A549 (cell line): ENCODE results near the gene MTOR. TPM values are rescaled to one million over a fixed set of nuclear protein-coding genes. Genes with fewer than 3 reads are reported as not detected.
"Not testable (repeated sequence)": the region's sequence is repeated elsewhere in the genome, so short reads cannot be mapped to it uniquely, and the experiment has no call there.

ENCODE experiments used
- ATAC-seq, 2 experiments: fragments of 200-7000 bp in 1 of 2; fragments of >200 bp in 1 of 2; cut with Nextera tagmentation in 1 of 2; cut with Tn5 transposase in 1 of 2; 3 replicates each; pipeline versions ENCODE4 v1.8.0 to v1.9.1; 2018 to 2020; ENCODE audit warnings: mild to moderate bottlenecking in 1 of 2, moderate library complexity in 1 of 2
- CTCF ChIA-PET: fragments of 300-600 bp; sonication (Branson Sonifier 250); formaldehyde crosslinking; extraction: SDS; loops from one replicate; lab custom pipeline; 2021; ENCODE audit warnings: antibody characterized with exemption, inconsistent platforms; lab: Yijun Ruan, JAX
- POLR2A ChIA-PET: fragments of 350-600 bp; formaldehyde crosslinking; extraction: SDS; loops from one replicate; lab custom pipeline; 2021; ENCODE audit warnings: antibody characterized with exemption, inconsistent platforms; lab: Yijun Ruan, JAX
- DNase-seq, 2 experiments: peaks; one replicate each; pipeline versions ENCODE4 v3.0.0 to v3.0.0-alpha.2; 2011 to 2016; ENCODE audit warnings: low read depth in 1 of 2, low spot score in 1 of 2
- FAIRE-seq: peaks from 2 replicates; lab custom pipeline; 2011; peaks lifted over from hg19 to GRCh38; lab: Jason Lieb, UNC
- H3K27ac ChIP-seq, 2 experiments: fragments of >200 bp; sonication (Bioruptor Twin); formaldehyde crosslinking; 3 replicates each; pipeline ENCODE4 v1.5.1; 2016 to 2017
- H3K4me1 ChIP-seq: fragments of >200 bp; sonication (Bioruptor Twin); formaldehyde crosslinking; 3 replicates; pipeline ENCODE4 v1.6.1; 2016
- H3K4me2 ChIP-seq: fragments of >200 bp; sonication (Bioruptor Twin); formaldehyde crosslinking; 3 replicates; pipeline ENCODE4 v1.6.1; 2016
- H3K4me3 ChIP-seq: fragments of >200 bp; sonication (Bioruptor Twin); formaldehyde crosslinking; 3 replicates; pipeline ENCODE4 v1.5.1; 2016
- H3K9me3 ChIP-seq: fragments of >200 bp; sonication (Bioruptor Twin); formaldehyde crosslinking; 3 replicates; pipeline ENCODE4 v1.6.1; 2016
- CBX2 ChIP-seq: fragments of 200-600 bp; sonication (generic); IDR thresholded peaks from 2 replicates; pipeline ENCODE4 v1.6.1; 2016; ENCODE audit warnings: low read depth, mild to moderate bottlenecking, borderline replicate concordance
- CEBPB ChIP-seq, 2 experiments: fragments of >200 bp in 1 of 2; sonication (Bioruptor Twin) in 1 of 2; formaldehyde crosslinking in 1 of 2; IDR thresholded peaks; 2 replicates each; pipeline ENCODE4 v1.6.1; 2012 to 2016
- CHD2 ChIP-seq: fragments of 150-350 bp; IDR thresholded peaks from 2 replicates; pipeline ENCODE4 v1.6.1; 2014; ENCODE audit warnings: low read length; ENCODE audit not compliant: partially characterized antibody
- EHMT2 ChIP-seq: fragments of 200-600 bp; sonication (generic); IDR thresholded peaks from 2 replicates; pipeline ENCODE4 v1.6.1; 2016; ENCODE audit warnings: antibody characterized with exemption, low read depth, mild to moderate bottlenecking, moderate library complexity
- EP300 ChIP-seq, 2 experiments: fragments of >200 bp; sonication (Bioruptor Twin); formaldehyde crosslinking; IDR thresholded peaks; 2 replicates in 1 of 2; 3 replicates in 1 of 2; pipeline ENCODE4 v1.6.1; 2016 to 2017
- GATA3 ChIP-seq: IDR thresholded peaks from 2 replicates; pipeline ENCODE4 v1.6.1; 2012; ENCODE audit warnings: borderline replicate concordance
- HOXB13 ChIP-seq: fragments of 250-450 bp; sonication (Bioruptor Pico); IDR thresholded peaks from 2 replicates; pipeline ENCODE4 v1.5.0; 2020; ENCODE audit warnings: low read depth, mild to moderate bottlenecking, moderate library complexity
- MAZ ChIP-seq: fragments of 150-350 bp; IDR thresholded peaks from 2 replicates; pipeline ENCODE4 v1.6.1; 2014; ENCODE audit warnings: antibody characterized with exemption, low read depth, low read length, borderline replicate concordance
- RAD21 ChIP-seq, 2 experiments: fragments of >200 bp in 1 of 2; sonication (Bioruptor Twin) in 1 of 2; formaldehyde crosslinking in 1 of 2; IDR thresholded peaks in 1 of 2; conservative IDR thresholded peaks in 1 of 2; 2 replicates in 1 of 2; 3 replicates in 1 of 2; pipeline ENCODE4 v1.6.1; 2012 to 2018; ENCODE audit warnings: inconsistent platforms in 1 of 2
- RARB ChIP-seq: fragments of 250-450 bp; sonication (Bioruptor Pico); IDR thresholded peaks from 2 replicates; pipeline ENCODE4 v1.8.0; 2021; ENCODE audit warnings: mild to moderate bottlenecking, moderate library complexity
- RFX5 ChIP-seq: fragments of 450-650 bp; IDR thresholded peaks from 2 replicates; pipeline ENCODE4 v1.7.1; 2014; ENCODE audit warnings: antibody characterized with exemption, mild to moderate bottlenecking, moderate library complexity
- RNF2 ChIP-seq: fragments of 200-600 bp; sonication (generic); IDR thresholded peaks from 2 replicates; pipeline ENCODE4 v1.6.1; 2016; ENCODE audit warnings: low read depth, mild to moderate bottlenecking, antibody characterized with exemption, moderate library complexity, borderline replicate concordance
- TP53 ChIP-seq: fragments of 250-450 bp; sonication (Bioruptor Pico); IDR thresholded peaks from 2 replicates; pipeline ENCODE4 v1.5.0; 2021; ENCODE audit warnings: mild to moderate bottlenecking, moderate library complexity
- ZFP36 ChIP-seq: fragments of 450-650 bp; IDR thresholded peaks from 2 replicates; pipeline ENCODE4 v1.6.1; 2014; ENCODE audit warnings: borderline replicate concordance; ENCODE audit not compliant: partially characterized antibody
- WGBS: methylation state at CpG from one replicate; pipeline ENCODE4 v1.1.6; 2017; ENCODE audit errors: missing lambda C conversion rate; 5-methylcytosine and 5-hydroxymethylcytosine counted together
- polyA plus RNA-seq, 4 experiments: library from polyadenylated mRNA; depleted of rRNA in 3 of 4; stranded (reverse); fragments of >200 nt; fragmentation: RNase III in 1 of 4; extraction: RNeasy Plus Mini Kit Qiagen cat#74134 plus additional on column Dnase treatment in 1 of 4; gene quantifications; 2 replicates in 3 of 4; 3 replicates in 1 of 4; pipeline ENCODE4 v1.2.3, GENCODE V29; 2011 to 2017
- TF ChIP-seq, protein P1 (sequence below): fragments of >200 bp; sonication (Bioruptor Twin); formaldehyde crosslinking; IDR thresholded peaks from 2 replicates; pipeline ENCODE4 v1.6.1; 2016
- TF ChIP-seq, protein P2 (sequence below): fragments of >200 bp; sonication (Bioruptor Twin); formaldehyde crosslinking; IDR thresholded peaks from 3 replicates; pipeline ENCODE4 v1.6.1; 2016
- TF ChIP-seq, protein P3 (sequence below): fragments of 250-450 bp; sonication (Bioruptor Pico); IDR thresholded peaks from 2 replicates; pipeline ENCODE4 v1.5.0; 2020; ENCODE audit warnings: low read depth, mild to moderate bottlenecking, moderate library complexity

MTOR gene
- polyA plus RNA-seq, 2 of the 4 experiments (the other 2 are of a cell fraction): 15.7 to 28.5 TPM

DNA sequence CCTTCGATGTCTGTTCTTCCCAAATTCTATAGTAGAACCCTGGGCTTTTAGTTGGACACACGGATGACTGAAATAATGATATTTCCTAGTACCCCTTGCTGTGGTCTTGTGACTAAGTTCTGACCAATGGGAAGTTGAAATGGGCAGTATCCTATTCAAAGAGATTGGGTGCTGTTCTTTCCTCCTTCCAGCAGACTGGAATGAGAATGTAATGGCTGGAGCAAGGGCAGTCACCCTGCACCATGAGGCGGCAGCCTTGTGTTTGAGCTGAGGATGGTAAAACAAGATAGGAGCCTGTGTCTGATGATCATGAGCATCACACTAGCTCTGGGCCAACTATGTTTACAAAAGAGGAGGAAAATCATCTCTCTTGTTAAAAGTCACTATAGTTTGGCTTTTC is 197.4 kb downstream of the MTOR start:
- TF ChIP-seq RNF2 (no peak), ZFP36 (no peak), CBX2 (no peak), GATA3 (no peak), HOXB13 (CRISPR knock-in tag) (no peak), CEBPB (IDR thresholded peaks at IDR 0.05) (no peak), RFX5 (no peak), RAD21 (conservative IDR thresholded peaks at IDR 0.05 in 1 of 2, IDR thresholded peaks at IDR 0.05 in 1 of 2) (no peak), EP300 (IDR thresholded peaks at IDR 0.05) (no peak), CHD2 (no peak), TP53 (CRISPR knock-in tag) (no peak), MAZ (no peak)
- TF ChIP-seq, protein P1, sequence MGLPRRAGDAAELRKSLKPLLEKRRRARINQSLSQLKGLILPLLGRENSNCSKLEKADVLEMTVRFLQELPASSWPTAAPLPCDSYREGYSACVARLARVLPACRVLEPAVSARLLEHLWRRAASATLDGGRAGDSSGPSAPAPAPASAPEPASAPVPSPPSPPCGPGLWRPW: no peak
- TF ChIP-seq, protein P2, sequence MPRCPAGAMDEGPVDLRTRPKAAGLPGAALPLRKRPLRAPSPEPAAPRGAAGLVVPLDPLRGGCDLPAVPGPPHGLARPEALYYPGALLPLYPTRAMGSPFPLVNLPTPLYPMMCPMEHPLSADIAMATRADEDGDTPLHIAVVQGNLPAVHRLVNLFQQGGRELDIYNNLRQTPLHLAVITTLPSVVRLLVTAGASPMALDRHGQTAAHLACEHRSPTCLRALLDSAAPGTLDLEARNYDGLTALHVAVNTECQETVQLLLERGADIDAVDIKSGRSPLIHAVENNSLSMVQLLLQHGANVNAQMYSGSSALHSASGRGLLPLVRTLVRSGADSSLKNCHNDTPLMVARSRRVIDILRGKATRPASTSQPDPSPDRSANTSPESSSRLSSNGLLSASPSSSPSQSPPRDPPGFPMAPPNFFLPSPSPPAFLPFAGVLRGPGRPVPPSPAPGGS: no peak
- TF ChIP-seq, protein P3, sequence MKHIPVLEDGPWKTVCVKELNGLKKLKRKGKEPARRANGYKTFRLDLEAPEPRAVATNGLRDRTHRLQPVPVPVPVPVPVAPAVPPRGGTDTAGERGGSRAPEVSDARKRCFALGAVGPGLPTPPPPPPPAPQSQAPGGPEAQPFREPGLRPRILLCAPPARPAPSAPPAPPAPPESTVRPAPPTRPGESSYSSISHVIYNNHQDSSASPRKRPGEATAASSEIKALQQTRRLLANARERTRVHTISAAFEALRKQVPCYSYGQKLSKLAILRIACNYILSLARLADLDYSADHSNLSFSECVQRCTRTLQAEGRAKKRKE (CRISPR knock-in tag): no peak
- Histone ChIP-seq H3K9me3 (no peaks in the 10 kb centered on the region), H3K4me3 (no peak overlapping the region), H3K4me2 (no peak overlapping the region), H3K27ac (no peak overlapping the region), H3K4me1 (peaks cover 6% of the 10 kb centered on the region; the same call in 1 of the 3 replicates)
- ChIA-PET CTCF (interaction anchor here (4.2 kb wide), 1 partner anchor 27 kb away, joined by 16 read pairs; no protein-coding TSS in a partner anchor), POLR2A (no interaction called here)
- DNase-seq (no peak), FAIRE-seq (no peak), ATAC-seq (no peak)
- WGBS: 90% methylated on average over 3 of the region's 3 CpGs

DNA sequence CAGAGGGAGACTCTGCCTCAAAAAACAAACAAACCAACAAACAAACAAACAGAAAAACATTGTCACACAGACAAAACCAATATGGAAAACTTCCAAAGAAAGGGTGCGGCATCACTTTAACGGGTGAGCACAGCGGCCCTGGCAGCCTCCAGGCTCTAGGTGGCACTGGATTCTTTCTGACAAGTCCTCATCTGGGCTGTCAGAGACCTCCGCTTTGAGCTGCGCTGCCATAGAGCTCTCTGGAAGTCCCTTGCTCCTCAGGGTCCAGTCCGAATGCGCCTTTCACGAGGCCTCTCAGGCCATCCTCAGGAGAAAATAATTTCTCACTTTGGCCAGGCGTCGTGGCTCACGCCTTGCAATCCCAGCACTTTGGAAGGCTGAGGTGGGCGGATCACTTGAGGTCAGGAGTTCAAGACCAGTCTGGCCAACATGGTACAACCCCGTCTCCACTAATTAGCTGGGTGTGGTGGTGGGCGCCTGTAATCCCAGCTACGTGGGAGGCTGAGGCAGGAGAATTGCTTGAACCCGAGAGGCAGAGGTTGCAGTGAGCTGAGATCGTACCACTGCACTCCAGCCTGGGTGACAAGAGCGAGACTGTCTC is 198.3 kb downstream of the MTOR start:
- POLR2A ChIA-PET: interaction anchor here (0.7 kb wide), 1 partner anchor 95 kb away, joined by 3 read pairs; no protein-coding TSS in a partner anchor
- WGBS: 89% methylated on average over 12 of the region's 18 CpGs
- DNase-seq (peak in 1 of 2 experiments; percentile 55), ATAC-seq (peak in 1 of 2 experiments; percentile 31; a peak in 2 of 6 replicates)
- H3K4me2 ChIP-seq, H3K9me3 ChIP-seq, FAIRE-seq, H3K27ac ChIP-seq, H3K4me1 ChIP-seq, H3K4me3 ChIP-seq: not testable (repeated sequence)
- CTCF ChIA-PET: interaction anchor here (0.7 to 4.2 kb wide), 3 partner anchors 26 to 589 kb away, joined by 3 to 16 read pairs (median 3); no protein-coding TSS in a partner anchor

DNA sequence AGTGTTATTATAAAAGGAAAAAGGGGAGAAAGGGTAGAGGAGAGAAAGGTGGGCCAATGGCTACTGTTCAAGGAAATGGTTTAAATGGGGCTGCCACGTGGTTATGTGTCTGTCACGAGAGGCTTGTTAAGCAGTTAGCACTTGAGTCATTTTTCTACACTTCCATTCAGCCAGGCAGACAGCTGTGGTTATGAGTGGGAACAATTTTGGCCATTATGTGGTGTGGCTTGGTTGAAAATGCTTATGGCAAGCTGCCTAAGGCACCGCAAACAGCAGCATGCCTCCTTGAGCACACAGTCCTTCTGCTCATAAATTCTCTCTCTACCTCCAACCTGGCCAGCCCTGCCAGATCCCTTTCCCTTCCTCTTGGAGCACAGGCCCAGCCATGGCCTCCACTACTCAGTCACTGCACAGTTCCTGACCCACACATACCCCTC is 199.4 kb downstream of the MTOR start:
- TF ChIP-seq EHMT2: no peak
- no peak for TF ChIP-seq ZFP36
- TF ChIP-seq RARB (CRISPR knock-in tag): no peak
- Histone ChIP-seq H3K4me2 (no peak overlapping the region), H3K4me3 (no peak overlapping the region), H3K9me3 (no peaks in the 10 kb centered on the region), H3K4me1 (peaks cover 9% of the 10 kb centered on the region; the same call in 2 of the 3 replicates), H3K27ac (no peak overlapping the region)
- DNase-seq: no peak
- no peak for ATAC-seq
- FAIRE-seq: no peak
- ChIA-PET CTCF (interaction anchor here (0.6 to 4.2 kb wide), 2 partner anchors 25 to 651 kb away, joined by 3 to 16 read pairs; no protein-coding TSS in a partner anchor), POLR2A (no interaction called here)
- WGBS: 90% methylated on average over 3 of the region's 3 CpGs
